ENCODE results near the gene EXT2. TPM values are rescaled to one million over a fixed set of nuclear protein-coding genes. Genes with fewer than 3 reads are reported as not detected.
A peak's percentile ranks its signal among the peaks of the same experiment; 100 is the strongest.

EXT2 gene
- total RNA-seq, 1 experiment from 2014 or later, result 76.7 TPM

DNA sequence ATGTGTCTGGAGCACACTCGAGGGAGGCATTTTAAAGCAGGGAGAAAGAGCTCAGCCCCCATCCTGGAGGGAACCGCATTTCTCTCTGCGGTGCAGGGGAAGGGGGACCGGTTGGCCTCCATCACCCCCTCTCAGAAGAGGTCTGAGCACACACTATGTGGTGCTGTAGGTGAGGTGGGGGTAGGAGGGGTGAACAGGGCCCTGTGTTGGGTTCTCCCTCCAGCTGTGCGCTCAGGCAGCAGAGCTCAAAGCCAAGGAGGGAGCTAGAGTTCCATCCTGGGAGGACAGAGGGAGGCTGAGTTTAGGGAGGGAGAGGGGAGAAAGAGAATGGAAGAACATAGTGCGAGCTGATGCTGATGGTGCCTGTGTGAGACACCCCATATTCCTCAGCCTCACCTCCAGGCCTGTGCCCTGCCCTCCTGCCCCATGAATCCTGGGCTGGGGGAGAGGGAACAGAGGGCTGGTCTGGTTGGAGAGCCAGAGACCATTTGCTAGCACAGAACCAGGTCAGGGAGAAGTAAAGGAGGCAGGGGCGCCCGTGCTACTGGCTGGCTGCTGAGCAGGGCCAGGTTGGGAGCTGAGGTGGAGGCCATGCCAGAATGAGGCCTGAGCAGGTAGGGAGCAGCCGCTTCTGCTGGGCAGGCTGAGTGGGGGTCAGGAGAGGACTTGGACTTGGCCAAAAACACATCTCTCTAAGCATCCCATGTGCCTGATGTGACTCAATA, 170.7 kb downstream of the EXT2 start:
- no peak for DNase-seq (ENCODE audit: low read depth)

DNA sequence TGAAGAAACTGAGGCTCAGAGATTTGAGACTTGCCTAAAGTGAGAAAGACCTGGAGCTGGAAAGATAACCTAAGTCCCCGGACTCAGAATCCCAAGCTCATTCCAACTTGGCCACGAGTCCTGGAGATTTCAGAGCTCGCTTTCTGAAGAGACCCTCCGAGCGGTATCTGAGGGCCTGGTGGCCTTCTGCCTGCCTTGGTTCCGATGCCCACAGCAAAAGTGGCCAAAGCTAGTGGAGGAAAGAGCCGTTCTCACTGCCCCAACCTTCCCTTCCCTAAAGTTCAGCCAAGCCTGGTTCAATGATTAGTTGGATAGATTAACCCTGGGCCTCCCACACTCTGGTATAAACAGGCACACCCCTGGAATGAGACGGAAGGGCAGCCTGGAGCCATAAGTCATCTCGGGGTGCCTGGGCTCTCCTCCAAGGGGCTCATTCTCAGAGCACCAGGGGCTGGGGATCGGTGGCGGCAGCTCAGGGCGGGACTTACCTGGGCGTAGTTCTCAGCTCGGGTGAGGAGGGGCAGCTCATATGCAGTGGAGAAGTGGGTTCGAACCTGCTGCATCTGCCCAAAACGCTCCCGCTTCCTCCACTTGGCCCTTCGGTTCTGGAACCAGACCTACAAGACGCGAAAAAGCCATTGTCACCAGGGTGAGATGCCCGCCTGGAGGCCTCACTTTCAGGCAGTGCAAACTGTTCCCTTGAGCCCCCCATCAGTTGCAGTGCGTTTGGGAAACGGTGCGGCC, 171.7 kb downstream of the EXT2 start:
- DNase-seq (ENCODE audit: low read depth), result no peak

DNA sequence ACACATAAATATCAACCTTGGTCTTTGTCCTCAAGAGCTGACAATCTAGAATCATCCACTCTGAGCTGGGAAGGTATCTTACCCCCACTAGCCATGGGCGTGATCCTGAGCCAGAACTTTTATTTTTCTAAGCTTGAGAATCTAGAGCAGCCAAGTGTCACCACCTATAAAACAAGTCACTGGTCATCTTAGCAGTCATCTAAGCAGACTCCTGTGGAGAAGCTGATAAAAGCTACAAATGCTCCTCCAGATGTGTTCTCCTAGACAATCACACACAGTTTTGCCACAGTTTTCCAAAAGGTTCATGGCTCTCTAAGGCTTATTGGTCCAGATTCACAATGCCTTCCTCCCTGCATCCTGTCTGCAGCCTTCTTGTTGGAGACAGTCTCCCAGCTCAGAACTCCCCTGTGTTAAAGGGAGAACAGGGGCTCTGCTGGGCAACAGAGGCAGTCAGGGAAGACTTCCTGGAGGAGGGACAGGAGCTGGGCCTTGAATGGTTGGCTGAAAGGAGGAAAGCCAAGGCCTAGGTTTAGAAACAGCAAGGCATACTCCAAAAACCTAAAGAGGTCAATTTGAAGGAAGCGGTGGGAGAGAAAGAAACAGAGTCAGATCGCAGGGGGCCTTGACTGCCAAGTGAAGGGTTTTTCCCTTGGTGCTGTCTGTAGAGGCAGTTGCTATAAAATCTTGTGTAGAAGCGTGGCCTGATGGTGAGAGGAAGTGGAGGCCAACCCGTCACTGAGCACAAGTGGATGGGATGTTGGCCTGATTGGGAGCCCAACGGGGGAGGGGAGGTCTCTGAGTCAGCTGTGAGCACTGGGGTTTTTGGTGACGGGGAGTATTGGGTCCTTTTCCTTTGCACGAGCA, 172.5 kb downstream of the EXT2 start:
- DNase-seq (ENCODE audit: low read depth), result peak; percentile 46

DNA sequence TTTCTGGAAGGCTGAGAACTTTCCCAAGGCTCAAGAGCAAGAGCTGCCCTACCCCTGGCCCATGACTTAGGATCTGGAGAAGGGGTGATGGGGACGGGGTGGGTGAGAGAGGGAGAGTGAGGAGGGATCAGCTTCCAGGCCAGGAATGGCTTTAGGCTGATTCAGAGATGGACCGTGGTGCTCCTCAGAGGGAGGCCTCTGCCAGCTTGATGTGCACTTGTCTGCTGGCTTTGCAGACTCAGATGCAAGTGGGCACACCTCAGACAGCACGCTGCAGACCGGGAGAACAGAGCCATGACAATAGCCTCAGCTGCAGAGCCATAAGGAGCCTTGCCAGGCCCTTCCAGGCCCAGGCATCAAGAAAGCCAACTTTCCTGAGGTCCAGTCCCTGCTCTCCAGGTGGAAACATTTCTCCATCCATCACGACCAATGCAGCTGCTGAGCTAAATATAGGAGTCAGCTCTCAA, 173.2 kb downstream of the EXT2 start:
- no peak for DNase-seq (ENCODE audit: low read depth)

DNA sequence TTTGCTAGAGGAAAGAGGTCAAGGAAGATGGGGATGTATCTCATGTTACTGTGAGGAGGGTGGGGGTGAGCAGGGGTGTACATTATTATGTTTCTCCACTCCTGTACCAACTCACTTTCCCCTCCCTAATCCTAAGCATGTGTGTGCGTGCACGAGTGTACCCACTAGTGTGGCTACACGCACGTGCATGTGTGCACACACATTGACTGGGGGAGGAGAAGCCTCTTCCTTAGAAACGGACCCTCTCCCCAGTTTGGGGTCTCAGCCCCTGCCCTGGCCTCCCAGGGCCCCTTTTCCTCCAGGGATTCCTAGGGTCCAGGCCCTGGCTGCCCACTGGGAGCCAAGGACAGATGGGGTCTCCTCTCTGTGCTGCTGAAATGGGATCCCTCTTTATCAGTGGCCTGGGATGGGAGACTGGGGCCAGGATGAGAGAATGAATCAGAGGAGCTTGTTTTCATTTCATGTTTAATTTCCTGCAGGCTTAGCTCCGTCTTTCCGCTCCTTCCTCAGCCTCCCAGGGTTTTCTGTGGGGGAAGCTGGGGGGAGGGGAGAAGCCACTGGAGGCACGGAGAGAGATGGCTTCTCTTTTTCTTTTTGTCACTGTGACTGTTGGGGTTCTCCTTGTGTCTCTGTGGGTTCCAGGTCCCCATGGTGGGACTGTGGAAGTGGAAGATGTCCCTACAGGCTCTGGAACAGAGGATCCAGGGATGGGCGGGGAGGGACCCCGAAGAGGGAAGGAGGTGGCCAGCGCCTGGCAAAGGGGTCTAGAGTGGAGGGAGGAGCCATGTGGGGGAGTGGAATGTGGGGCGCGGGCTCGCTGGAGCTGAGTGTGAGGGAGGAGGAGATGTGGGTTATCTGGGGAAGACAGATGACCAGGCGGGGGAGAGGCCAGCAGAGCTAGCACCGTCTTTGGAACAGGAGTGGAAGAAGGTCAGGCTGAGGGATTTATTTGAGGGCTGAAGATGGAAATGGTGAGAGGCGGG, 174.2 kb downstream of the EXT2 start:
- peak; percentile 82 for DNase-seq (ENCODE audit: low read depth)

DNA sequence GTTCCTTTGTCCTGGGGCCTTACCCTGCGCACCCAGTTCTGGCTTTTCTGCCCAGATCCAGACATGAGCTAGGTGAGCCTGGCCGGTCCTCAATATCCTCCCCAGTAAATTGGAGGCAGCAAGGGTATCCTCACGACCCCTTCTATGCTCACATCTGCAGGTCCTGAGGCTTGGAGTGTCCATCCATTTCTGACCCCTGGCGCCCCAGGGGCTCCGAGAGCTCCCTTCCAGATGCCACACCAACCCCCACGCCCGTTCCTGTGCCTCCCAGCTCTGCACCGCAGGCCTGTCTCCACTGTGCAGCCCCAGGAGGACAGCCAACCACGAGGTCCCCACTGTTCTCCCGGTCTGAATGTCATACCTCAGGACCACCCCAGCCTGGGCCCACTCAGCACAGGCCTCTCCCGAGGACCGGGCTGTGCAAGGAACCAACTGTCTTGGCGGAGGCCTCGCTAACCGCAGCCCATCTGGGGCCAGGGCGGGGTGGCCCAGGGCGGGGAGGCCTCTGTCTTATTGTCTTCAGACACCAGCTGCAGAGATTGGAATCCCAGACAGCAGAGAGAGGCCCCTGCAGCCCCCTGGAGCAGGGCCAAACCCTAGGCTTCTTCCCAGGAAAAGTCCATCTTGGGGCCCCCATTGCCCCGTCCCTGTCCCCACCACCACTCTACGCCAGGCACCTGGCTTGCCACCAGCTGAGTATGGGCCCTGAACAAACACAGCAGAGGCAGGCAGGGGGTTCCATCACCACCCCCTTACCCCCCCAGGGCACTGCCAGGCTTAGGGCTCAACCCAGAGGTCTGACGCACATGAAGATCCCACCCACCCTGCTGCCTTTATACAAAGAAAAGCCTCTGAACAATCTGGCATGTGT, 175.2 kb downstream of the EXT2 start:
- DNase-seq (ENCODE audit: low read depth), result no peak

DNA sequence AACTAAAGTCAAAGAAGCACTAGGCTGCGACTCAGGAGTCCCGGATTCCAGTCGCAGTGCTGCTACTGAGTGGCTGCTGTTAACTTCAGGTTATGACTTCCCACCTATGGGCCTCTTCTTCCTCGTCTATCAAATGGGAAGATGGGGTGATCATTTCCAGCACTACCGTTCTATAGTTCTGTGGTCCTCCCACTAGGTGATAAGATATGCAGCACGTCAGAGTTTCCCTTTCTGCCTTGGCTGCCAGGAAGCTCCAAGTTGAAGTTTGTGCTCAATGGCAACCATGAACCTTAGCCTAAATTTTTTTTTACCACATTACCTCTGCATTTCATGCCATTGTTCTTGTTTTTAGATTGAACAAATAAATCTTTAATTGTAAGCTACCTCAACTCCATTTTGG, 175.8 kb downstream of the EXT2 start:
- DNase-seq (ENCODE audit: low read depth), result no peak

DNA sequence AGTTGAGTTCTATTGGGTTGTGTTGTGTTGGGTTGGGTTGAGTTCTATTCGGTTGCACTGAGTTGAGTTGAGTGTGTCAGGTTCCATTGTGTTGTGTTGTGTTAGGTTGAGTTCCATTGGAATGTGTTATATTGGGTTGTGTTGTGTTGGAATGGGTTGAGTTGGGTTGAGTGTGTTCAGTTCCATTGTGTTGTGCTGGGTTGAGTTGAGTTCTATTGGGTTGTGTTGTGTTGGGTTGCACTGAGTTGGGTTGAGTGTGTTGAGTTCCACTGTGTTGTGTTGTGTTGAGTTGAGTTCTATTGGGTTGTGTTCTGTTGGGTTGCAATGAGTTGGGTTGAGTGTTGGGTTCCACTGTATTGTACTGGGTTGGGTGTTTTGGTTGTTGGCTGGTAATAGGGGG, 178.9 kb downstream of the EXT2 start:
- DNase-seq (ENCODE audit: low read depth), result no peak

DNA sequence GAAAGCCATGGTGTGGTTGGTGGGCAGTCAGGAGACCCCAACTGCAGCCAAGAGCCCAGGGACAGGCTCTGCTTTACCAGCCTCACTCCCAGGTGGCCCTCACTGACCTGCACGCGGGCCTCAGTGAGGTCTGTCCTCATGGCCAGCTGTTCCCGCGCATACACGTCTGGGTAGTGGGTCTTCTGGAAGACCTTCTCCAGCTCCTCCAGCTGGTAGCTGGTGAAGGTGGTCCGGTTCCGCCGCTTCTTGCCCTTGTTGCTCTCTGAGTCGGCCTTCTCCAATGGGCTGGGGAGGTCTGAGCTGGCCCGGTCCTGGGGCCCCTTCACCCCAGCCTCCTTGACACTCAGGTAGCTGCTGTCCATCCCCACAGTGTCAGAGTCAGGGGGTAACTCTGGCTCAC, 179.8 kb downstream of the EXT2 start:
- no peak for DNase-seq (ENCODE audit: low read depth)

DNA sequence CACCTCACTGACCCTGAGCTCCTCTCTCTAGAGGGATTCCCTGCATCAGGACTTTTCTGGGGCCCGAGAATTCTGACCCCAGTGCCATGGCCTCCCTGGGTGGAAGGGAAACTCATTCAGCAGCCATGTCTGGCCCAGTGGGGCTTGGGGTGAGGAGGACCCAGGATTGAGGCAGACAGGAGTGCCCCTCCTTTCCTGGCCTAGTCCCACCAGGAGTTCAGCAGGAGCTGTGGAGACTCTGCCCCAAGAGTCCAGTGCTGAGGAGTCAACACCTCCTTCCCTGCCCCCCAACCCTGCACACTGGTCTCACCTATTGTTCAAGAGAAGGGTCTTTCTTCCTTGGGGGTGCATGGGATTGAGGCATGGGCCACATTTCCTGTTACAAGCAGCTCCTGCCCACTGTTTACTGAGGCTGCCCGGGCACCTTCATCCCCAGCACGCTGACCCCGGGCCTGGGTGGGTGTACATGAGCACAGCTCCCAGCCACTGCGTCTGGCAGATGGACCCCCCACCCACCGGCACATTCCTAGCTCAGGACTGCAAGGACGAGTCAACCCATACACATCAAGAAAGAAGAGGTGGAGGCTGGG, 180.6 kb downstream of the EXT2 start:
- DNase-seq (ENCODE audit: low read depth), result no peak

DNA sequence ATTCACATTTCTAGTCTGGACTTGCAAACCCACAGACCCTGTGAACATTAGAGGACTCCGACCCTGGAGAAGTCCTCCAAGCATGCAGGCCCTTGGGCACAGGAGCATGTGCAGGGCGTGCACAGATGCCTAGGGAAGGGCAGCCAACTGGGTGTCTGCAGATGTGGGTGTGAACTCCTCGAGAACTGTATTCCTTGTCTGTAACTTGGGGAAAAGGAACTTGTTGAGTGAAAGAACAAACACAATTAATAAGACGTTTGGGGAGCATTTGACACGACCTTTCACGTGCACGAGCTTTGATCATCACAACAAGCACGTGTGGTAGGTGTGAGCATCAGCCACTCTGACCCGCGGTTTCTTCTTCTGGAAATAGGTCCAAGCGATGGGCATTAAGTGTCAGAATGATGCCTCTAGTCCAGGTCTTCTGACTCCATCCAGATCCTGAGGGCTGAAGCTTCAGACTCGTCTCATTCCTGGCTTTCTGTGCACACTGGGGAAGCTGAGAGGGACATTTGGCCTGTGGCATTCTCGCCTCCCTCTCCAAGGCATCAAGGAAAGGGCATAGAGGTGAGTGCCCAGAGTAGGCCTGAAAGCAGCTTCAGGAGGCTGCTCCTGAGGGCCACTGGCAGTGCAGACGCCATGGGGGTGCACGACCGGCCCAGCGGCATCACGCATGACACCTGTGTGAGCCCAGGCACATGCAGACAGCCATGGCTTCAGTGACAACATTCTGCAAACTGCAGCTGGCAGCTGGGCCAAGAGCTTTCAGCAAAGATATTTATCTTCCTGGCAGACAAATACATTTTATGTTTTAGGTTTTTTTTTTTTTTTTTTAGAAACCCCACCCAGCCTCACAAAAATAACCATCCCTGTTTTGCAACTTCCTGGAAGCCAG, 182.0 kb downstream of the EXT2 start:
- no peak for DNase-seq (ENCODE audit: low read depth)

DNA sequence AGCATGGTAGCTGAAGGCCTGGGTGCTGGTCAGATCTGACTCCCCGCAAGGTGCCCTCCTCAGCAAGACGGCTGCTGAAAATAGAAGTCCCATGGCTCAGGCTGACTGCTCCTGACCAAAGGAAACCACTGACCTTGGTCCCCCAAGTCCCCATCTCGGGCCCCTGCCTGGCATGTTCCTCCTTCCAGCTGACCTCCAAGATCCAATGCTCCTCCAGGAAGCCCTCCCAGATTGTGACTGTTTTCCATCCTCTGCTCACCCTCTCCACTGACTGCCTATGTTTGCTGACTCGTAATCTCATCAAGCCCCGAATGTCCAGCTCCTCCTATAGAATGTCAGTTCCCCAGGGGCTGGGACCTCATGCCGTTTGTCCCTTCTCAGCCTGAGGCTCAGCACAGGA, 184.0 kb downstream of the EXT2 start:
- no peak for DNase-seq (ENCODE audit: low read depth)

DNA sequence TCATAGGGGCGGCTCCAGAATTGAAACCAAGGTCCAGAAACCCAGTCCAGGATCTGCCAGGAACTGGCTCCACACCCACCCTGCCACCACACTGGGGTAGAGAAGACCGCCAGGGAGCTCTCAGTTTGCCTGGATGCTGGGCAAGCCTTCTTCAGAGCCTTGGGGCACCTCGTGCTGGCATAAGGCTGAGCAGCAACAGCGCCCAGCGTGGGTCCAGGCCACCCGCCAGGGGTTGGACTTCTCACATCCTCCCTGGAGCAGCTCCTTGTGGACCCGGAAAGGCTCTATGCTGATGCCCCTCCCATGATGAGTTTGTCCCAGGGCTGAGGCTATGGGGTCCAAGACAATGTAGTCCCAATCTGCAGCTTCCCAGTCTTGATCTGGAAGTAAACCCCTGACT, 184.8 kb downstream of the EXT2 start:
- DNase-seq (ENCODE audit: low read depth), result no peak

DNA sequence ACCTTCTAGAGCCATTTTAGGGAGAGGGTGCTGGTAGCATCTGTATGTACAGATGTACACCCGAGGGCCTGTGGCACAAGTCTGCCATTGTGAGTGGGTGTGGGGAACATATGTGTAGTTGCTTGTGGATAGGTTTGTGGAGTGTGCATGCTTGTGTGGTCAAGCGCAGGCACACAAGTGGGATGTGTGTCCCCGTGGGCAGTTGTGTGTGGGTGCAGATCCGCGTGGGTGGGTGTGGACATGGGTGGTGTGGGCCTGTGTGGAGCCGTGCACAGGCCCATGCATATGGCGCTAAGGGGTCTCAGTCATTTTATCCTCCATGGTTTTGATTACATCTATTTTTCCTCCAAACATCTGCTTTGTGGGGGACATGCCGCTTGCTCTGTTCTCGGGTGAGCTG, 185.7 kb downstream of the EXT2 start:
- no peak for DNase-seq (ENCODE audit: low read depth)

DNA sequence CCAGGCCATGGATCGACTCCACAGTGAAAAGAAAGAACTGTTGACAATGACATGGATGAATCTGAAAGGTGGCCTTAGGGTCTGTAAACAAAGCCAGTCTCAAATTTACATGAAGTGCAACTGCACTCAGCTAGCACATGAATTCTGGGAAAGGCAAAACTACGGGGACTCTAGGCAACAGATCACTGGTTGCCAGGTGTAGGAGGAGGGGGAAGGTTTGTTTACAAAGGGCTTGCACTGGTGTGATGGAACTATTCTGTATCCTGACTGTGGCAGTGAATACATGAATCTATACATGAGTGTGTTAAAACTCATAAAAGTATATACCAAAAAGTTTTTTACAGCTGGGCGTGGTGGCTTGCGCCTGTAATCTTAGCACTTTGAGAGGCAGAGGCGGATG, 187.1 kb downstream of the EXT2 start:
- no peak for DNase-seq (ENCODE audit: low read depth)

DNA sequence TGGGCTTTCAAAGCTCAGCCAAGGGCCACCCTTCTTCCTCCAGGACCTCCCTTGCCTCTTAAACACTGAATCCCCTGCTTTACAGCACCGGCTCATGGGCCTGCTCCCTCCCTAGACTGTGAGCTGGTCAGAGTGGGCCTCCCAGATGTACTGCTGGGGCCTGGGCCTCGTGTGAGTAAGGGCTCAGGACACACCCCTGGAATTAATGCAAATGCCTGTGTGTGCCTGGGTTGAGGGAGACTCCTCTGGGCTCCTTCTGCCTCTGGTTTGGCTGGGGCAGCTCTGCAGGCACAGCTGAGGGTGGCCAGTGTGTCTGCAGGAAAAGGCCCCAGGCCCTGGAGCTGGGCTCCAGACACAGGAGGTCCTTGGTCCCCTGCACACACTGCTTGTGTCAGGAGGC, 190.3 kb downstream of the EXT2 start:
- no peak for DNase-seq (ENCODE audit: low read depth)

DNA sequence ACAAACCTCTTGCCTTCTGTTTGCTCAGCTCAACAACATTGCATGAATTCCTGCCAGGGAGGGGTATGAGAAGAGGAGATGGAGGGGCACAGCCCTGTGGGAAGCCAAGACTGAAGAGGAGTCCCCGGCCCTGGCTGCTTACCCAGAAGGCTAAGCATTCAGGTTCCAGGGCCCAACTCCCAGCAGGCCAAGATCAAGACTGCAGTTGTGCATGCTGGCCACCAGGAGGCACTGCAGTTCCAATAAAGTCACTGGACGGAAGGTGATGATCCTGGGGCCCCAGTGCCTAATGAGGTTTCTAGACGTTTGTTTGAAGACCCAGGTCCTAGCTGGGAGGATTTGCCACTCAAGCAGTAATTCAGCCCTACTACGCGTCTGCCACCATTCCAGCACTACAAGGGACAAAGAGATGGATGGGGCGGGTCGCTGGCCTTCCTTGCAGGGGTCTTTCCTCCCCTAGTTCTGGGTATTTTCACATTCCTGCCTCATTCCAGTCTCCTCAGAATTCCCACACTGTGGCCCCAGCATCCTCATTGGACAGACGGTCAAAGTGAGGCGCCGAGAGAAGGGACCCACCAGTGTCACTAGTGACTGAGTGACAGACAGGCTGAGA, 190.9 kb downstream of the EXT2 start:
- peak; percentile 62 for DNase-seq (ENCODE audit: low read depth)

DNA sequence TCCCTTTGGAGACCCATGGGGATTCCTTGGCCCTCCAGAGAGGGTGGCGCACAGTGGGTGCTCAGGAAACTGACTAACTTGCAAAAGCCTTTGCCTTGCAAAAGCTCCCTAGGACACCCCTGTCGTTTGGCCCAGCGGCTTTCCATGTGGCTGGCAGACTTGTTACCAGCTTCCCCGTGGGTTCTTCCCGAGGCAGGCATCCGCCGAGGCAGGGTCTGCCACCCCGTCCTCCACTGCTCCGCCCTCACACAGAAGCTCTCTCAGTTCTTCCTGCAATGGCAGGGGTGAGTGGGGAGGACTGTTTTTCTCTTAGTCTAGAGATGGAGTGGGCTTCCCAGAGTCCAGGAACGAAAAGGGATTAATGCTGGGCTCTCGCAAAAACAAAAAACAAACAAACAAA, 191.4 kb downstream of the EXT2 start:
- no peak for DNase-seq (ENCODE audit: low read depth)

All from Daoy (cell line).